C4-2B (cell line): ENCODE data around the gene USP44.

Source experiments
- ZFX ChIP-seq: fragments of 450-650 bp; IDR thresholded peaks from 2 replicates; pipeline ENCODE4 v1.6.1; 2017
- TF ChIP-seq, protein P1 (sequence below): fragments of 450-650 bp; conservative IDR thresholded peaks from 2 replicates; pipeline ENCODE4 v1.5.1; 2017; ENCODE audit warnings: mild to moderate bottlenecking

DNA sequence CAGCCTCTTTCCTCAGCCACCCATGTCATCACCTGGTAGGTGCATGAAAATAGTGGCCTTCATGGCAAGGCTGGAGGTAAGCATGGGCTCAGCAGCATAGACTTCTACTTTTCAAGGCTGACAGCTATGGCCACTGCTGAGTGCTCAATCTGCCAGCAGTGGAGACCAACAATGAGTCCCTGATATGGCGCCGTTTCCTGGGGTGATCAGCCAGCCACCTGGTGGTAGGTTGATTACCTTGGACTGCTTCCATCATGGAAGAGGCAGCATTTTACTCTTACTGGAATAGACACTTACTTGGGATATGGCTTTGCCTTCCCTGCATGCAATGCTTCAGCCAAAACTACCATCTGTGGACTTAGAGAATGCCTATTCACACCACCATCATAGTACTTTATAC, 39.5 kb upstream of the USP44 start:
- TF ChIP-seq, protein P1, sequence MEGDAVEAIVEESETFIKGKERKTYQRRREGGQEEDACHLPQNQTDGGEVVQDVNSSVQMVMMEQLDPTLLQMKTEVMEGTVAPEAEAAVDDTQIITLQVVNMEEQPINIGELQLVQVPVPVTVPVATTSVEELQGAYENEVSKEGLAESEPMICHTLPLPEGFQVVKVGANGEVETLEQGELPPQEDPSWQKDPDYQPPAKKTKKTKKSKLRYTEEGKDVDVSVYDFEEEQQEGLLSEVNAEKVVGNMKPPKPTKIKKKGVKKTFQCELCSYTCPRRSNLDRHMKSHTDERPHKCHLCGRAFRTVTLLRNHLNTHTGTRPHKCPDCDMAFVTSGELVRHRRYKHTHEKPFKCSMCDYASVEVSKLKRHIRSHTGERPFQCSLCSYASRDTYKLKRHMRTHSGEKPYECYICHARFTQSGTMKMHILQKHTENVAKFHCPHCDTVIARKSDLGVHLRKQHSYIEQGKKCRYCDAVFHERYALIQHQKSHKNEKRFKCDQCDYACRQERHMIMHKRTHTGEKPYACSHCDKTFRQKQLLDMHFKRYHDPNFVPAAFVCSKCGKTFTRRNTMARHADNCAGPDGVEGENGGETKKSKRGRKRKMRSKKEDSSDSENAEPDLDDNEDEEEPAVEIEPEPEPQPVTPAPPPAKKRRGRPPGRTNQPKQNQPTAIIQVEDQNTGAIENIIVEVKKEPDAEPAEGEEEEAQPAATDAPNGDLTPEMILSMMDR: no peak
- no peak for TF ChIP-seq ZFX
